ENCODE data around the gene GRK2.

GRCh38 chr11:67290801-67291200 is 24.5 kb downstream of the GRK2 start:
- TF ChIP-seq, protein P1, sequence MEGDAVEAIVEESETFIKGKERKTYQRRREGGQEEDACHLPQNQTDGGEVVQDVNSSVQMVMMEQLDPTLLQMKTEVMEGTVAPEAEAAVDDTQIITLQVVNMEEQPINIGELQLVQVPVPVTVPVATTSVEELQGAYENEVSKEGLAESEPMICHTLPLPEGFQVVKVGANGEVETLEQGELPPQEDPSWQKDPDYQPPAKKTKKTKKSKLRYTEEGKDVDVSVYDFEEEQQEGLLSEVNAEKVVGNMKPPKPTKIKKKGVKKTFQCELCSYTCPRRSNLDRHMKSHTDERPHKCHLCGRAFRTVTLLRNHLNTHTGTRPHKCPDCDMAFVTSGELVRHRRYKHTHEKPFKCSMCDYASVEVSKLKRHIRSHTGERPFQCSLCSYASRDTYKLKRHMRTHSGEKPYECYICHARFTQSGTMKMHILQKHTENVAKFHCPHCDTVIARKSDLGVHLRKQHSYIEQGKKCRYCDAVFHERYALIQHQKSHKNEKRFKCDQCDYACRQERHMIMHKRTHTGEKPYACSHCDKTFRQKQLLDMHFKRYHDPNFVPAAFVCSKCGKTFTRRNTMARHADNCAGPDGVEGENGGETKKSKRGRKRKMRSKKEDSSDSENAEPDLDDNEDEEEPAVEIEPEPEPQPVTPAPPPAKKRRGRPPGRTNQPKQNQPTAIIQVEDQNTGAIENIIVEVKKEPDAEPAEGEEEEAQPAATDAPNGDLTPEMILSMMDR (IDR thresholded peaks at IDR 0.05) = no peak
- TF ChIP-seq POLR2A (IDR thresholded peaks at IDR 0.05) = no peak

All from testis (tissue), 2 donors.